ENCODE results near the gene ANAPC16. TPM values are rescaled to one million over a fixed set of nuclear protein-coding genes. Genes with fewer than 3 reads are reported as not detected.
A peak's percentile ranks its signal among the peaks of the same experiment; 100 is the strongest.
"Not testable (repeated sequence)": the region's sequence is repeated elsewhere in the genome, so short reads cannot be mapped to it uniquely, and the experiment has no call there.

The ANAPC16 gene
- total RNA-seq, 1 donor from 2014 or later = 33.7 TPM

DNA sequence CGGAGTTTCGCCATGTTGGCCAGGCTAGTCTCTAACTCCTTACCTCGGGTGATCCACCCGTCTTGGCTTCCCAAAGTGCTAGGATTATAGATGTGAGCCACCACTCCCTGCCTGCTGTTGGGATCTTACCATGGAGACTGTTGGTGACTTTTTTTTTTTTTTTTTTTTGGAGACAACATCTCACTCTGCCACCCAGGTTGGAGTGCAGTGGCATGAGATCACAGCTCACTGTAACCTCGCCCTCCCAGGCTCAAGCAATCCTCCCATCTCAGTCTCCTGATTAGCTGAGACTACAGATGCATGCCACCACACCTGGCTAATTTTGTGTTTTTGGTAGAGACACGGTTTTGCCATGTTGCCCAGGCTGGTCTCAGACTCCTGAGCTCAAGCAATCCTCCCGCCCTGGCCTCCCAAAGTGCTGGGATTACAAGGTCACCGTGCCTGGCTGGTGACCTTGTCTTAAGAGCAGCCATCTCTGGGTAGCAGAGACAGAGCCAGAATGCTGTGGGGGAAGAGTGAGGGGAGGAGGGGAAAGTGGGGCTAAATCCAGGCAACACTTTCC is 26.0 kb downstream of the ANAPC16 start:
- no peak for DNase-seq (ENCODE audit: low read depth)
- no peak overlapping the region for H3K4me3 ChIP-seq (ENCODE audit: low read depth, low read length)

GRCh38 chr10:72242675-72243074 is 26.9 kb downstream of the ANAPC16 start:
- TF ChIP-seq CTCF (conservative IDR thresholded peaks at IDR 0.05; ENCODE audit: low read depth, low read length) = no peak
- DNase-seq (ENCODE audit: low read depth) = no peak
- no peak overlapping the region for H3K4me3 ChIP-seq (ENCODE audit: low read depth, low read length)

More for the DNA sequence above, 26.0 kb downstream of the ANAPC16 start:
- TF ChIP-seq CTCF (conservative IDR thresholded peaks at IDR 0.05; ENCODE audit: low read depth, low read length) = no peak

- peak; percentile 77 for DNase-seq (ENCODE audit: low read depth)
- no peak overlapping the region for H3K4me3 ChIP-seq (ENCODE audit: low read depth, low read length)
- peak; percentile 41 for TF ChIP-seq CTCF (conservative IDR thresholded peaks at IDR 0.05; ENCODE audit: low read depth, low read length)
Observed at GRCh38 chr10:72243822-72244437, 28.1 kb downstream of the ANAPC16 start.

DNA sequence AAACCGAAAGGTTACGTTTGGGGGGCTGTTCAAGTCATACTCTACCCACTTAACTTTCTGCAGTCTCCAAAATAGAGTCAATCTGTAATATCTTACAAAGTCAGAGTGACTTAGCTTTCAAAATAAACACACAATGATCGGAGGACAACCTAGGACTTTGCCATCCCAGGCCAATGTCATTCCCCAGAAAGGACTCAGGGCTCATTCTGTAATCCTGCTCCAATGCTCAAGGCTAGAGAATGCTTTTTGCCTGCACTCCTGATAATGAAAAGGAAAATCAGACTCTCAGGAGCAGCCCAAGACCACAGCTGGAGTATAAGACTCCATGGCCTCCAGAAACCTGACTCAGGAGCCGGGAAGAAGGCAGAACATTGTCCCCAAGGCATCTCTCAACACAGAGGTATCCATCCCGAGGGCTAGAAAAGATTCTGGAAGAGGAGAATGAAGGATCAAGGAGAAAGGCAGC is 28.8 kb downstream of the ANAPC16 start:
- TF ChIP-seq CTCF (conservative IDR thresholded peaks at IDR 0.05; ENCODE audit: low read depth, low read length) = no peak
- H3K4me3 ChIP-seq (ENCODE audit: low read depth, low read length) = no peak overlapping the region
- no peak for DNase-seq (ENCODE audit: low read depth)

GRCh38 chr10:72245949-72246525 is 30.2 kb downstream of the ANAPC16 start:
- DNase-seq (ENCODE audit: low read depth) = no peak
- H3K4me3 ChIP-seq (ENCODE audit: low read depth, low read length) = no peak overlapping the region
- TF ChIP-seq CTCF (conservative IDR thresholded peaks at IDR 0.05; ENCODE audit: low read depth, low read length) = no peak

DNA sequence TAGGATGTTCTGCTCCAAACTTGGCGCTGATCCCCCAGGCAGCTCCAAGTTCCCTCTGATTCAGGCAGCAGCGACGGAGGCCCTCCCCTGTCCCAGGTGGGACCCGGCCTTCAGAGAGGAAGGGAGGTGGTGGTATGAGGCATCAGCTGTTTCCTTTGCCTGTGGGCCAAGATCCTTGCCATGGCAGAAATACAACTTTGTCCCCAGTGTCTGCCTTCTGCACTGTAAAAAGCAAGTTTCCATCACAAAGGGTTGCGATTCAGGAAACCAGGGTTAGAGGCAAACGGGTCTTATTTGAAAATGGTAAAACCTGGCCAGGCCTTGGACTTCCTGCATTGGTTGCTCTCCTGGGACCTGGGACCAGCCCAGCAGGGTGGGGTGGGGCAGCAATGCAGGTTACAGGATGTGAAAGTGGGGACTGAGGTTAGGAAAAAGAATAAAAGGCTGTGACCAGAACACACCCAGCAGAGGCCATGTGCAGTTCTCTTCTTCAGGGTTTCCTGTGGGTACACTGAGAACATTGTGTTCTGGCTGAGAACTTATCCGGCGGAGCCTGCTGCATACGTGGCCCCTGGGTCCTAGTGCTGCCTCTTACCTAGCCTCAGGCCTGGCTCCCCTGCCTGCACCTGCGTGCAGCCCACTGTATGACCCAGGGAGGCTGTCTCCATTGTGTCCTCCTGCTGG is 32.8 kb downstream of the ANAPC16 start:
- H3K4me3 ChIP-seq (ENCODE audit: low read depth, low read length) = peak overlapping the region; percentile 22
- no peak for DNase-seq (ENCODE audit: low read depth)
- TF ChIP-seq CTCF (conservative IDR thresholded peaks at IDR 0.05; ENCODE audit: low read depth, low read length) = no peak

GRCh38 chr10:72249176-72249862 is 33.5 kb downstream of the ANAPC16 start:
- not testable (repeated sequence) for H3K4me3 ChIP-seq (ENCODE audit: low read depth, low read length); DNase-seq (ENCODE audit: low read depth)
